Progenitor cell of endocrine pancreas (in vitro differentiated cells): ENCODE measurements around the gene NAV3. TPM values are rescaled to one million over a fixed set of nuclear protein-coding genes. Genes with fewer than 3 reads are reported as not detected.
"Not testable (repeated sequence)": the region's sequence is repeated elsewhere in the genome, so short reads cannot be mapped to it uniquely, and the experiment has no call there.

Source experiments
- DNase-seq: peaks from one replicate; pipeline ENCODE4 v3.0.0; 2021; ENCODE audit warnings: low spot score; ENCODE audit not compliant: unreplicated experiment
- H3K27ac Mint-ChIP-seq: 2 replicates; pipeline ENCODE4 v1.8.0; 2021; ENCODE audit warnings: mild to moderate bottlenecking, moderate library complexity, mixed read lengths
- H3K27me3 Mint-ChIP-seq: 2 replicates; pipeline ENCODE4 v1.8.0; 2021; ENCODE audit warnings: mixed read lengths
- H3K36me3 Mint-ChIP-seq: 2 replicates; pipeline ENCODE4 v1.8.0; 2022; ENCODE audit warnings: mixed read lengths; ENCODE audit not compliant: insufficient read depth
- H3K4me1 Mint-ChIP-seq: 2 replicates; pipeline ENCODE4 v1.8.0; 2021; ENCODE audit warnings: low read depth, mixed read lengths
- H3K4me3 Mint-ChIP-seq: 2 replicates; pipeline ENCODE4 v1.8.0; 2021; ENCODE audit warnings: low read depth, mild to moderate bottlenecking, moderate library complexity, mixed read lengths
- H3K9me3 Mint-ChIP-seq: 2 replicates; pipeline ENCODE4 v1.8.0; 2021; ENCODE audit warnings: low read depth, mixed read lengths
- total RNA-seq: library from RNA; stranded (reverse); gene quantifications from 2 replicates; pipeline ENCODE4 v1.2.1, GENCODE V29; 2021
- TF ChIP-seq, protein P1 (sequence below): fragments of 200-600 bp; sonication (generic); IDR thresholded peaks from one replicate; pipeline ENCODE4 v1.5.0; 2021; ENCODE audit warnings: antibody characterized with exemption, mild to moderate bottlenecking; ENCODE audit not compliant: unreplicated experiment

NAV3 gene
- total RNA-seq, 1 donor from 2014 or later, result 11.5 TPM

- TF ChIP-seq, protein P1, sequence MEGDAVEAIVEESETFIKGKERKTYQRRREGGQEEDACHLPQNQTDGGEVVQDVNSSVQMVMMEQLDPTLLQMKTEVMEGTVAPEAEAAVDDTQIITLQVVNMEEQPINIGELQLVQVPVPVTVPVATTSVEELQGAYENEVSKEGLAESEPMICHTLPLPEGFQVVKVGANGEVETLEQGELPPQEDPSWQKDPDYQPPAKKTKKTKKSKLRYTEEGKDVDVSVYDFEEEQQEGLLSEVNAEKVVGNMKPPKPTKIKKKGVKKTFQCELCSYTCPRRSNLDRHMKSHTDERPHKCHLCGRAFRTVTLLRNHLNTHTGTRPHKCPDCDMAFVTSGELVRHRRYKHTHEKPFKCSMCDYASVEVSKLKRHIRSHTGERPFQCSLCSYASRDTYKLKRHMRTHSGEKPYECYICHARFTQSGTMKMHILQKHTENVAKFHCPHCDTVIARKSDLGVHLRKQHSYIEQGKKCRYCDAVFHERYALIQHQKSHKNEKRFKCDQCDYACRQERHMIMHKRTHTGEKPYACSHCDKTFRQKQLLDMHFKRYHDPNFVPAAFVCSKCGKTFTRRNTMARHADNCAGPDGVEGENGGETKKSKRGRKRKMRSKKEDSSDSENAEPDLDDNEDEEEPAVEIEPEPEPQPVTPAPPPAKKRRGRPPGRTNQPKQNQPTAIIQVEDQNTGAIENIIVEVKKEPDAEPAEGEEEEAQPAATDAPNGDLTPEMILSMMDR, result no peak
- Mint-ChIP-seq H3K36me3 (no peaks in the 10 kb centered on the region), H3K9me3 (no peaks in the 10 kb centered on the region), H3K4me3 (no peak overlapping the region), H3K4me1 (peaks cover 10% of the 10 kb centered on the region), H3K27ac (no peak overlapping the region), H3K27me3 (no peaks in the 10 kb centered on the region)
- no peak for DNase-seq
Measured at GRCh38 chr12:78240827-78241226, 410.1 kb downstream of the NAV3 start.

DNA sequence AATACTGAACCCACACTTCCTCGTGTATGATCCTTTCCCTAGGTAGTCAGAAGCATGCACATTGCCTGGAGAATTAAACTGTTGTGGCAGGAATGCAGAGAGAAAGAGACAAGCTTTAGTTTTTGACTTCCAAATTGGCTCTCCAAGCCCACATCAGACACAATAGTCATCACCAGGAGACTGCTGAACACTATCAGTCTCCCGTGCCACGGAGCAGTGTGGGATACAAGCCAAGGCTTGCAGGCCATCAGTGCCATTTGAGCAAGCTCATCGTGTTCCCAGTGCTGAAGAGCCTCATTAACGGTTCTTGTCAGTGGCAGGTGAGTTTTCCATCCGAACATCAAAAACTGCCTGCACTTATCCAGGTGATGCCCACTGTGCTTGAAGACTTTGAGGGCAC, 410.8 kb downstream of the NAV3 start:
- no peaks in the 10 kb centered on the region for H3K9me3 Mint-ChIP-seq
- H3K27ac Mint-ChIP-seq, result no peak overlapping the region
- DNase-seq, result no peak
- no peaks in the 10 kb centered on the region for H3K27me3 Mint-ChIP-seq
- TF ChIP-seq, protein P1, result no peak
- no peaks in the 10 kb centered on the region for H3K36me3 Mint-ChIP-seq
- peaks cover 10% of the 10 kb centered on the region for H3K4me1 Mint-ChIP-seq
- H3K4me3 Mint-ChIP-seq, result no peak overlapping the region

DNA sequence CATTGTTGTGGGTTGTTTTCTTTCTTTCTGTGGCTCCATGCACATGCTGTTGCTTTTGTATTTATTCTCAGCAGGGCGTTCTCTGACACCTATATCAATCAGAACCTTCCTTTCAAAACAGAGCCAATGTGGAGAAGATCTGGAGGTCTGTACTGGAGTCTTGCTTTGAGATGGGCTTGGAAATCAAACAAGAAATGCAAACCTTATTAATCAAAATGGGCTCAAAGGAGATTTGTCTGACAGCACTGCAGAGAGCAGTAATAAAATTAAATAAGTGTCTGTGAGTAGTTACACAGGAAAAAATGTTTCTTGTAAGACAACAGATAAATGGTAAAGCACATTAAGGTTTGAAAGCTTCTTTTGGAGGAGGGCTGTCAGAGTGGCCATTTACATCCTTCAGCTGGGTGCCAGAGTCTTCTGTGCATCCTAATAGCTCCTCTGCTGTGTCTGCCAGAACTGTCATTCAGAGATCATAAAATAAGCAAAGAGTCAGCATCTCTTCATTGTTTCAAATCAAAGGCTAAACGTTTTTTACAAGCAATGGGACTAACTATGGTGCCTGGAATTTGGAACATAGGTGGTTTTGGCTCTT, 414.3 kb downstream of the NAV3 start:
- H3K4me3 Mint-ChIP-seq, result no peak overlapping the region
- no peak overlapping the region for H3K27ac Mint-ChIP-seq
- no peak for DNase-seq
- TF ChIP-seq, protein P1, result no peak
- no peaks in the 10 kb centered on the region for H3K9me3 Mint-ChIP-seq
- H3K36me3 Mint-ChIP-seq, result no peaks in the 10 kb centered on the region
- H3K4me1 Mint-ChIP-seq, result peaks cover 12% of the 10 kb centered on the region
- no peaks in the 10 kb centered on the region for H3K27me3 Mint-ChIP-seq

GRCh38 chr12:78248321-78248720, 417.6 kb downstream of the NAV3 start:
- TF ChIP-seq, protein P1, result no peak
- Mint-ChIP-seq H3K27me3 (no peaks in the 10 kb centered on the region), H3K9me3 (peaks cover 2% of the 10 kb centered on the region), H3K4me3 (no peak overlapping the region), H3K4me1 (peaks cover 2% of the 10 kb centered on the region), H3K27ac (no peak overlapping the region), H3K36me3 (no peaks in the 10 kb centered on the region)
- no peak for DNase-seq

- DNase-seq, result no peak
- TF ChIP-seq, protein P1, result no peak
- Mint-ChIP-seq H3K27ac (no peak overlapping the region), H3K9me3 (peaks cover 4% of the 10 kb centered on the region), H3K4me1 (peaks cover 2% of the 10 kb centered on the region), H3K4me3 (no peak overlapping the region), H3K27me3 (no peaks in the 10 kb centered on the region), H3K36me3 (no peaks in the 10 kb centered on the region)
Measured at GRCh38 chr12:78249578-78249977, 418.9 kb downstream of the NAV3 start.

GRCh38 chr12:78257662-78258061, 427.0 kb downstream of the NAV3 start:
- H3K27me3 Mint-ChIP-seq, H3K27ac Mint-ChIP-seq: not testable (repeated sequence)

More at GRCh38 chr12:78257662-78258061, 427.0 kb downstream of the NAV3 start:
- not testable (repeated sequence) for H3K36me3 Mint-ChIP-seq, H3K4me1 Mint-ChIP-seq, DNase-seq, H3K4me3 Mint-ChIP-seq
- peaks cover 18% of the 10 kb centered on the region for H3K9me3 Mint-ChIP-seq
